Measurements from ENCODE around the gene KDM2B.

DNA sequence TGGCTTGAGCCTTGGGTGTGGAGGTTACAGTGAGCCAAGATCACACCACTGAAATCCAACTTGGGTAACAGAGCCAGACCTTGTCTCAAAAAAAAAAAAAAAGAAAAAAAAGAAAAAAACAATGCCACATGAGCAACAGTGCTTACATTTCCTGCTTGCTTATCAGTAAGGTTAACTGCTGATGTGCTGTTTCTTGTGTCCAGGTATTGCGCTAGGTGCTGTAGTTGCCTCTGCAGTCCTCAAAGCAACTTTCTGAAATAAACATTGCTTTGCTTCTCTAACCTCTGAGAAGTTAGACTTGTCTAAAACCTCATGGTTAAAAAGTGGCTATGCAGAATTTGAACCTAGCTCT is 156.2 kb downstream of the KDM2B start:
- TF ChIP-seq, protein P1, sequence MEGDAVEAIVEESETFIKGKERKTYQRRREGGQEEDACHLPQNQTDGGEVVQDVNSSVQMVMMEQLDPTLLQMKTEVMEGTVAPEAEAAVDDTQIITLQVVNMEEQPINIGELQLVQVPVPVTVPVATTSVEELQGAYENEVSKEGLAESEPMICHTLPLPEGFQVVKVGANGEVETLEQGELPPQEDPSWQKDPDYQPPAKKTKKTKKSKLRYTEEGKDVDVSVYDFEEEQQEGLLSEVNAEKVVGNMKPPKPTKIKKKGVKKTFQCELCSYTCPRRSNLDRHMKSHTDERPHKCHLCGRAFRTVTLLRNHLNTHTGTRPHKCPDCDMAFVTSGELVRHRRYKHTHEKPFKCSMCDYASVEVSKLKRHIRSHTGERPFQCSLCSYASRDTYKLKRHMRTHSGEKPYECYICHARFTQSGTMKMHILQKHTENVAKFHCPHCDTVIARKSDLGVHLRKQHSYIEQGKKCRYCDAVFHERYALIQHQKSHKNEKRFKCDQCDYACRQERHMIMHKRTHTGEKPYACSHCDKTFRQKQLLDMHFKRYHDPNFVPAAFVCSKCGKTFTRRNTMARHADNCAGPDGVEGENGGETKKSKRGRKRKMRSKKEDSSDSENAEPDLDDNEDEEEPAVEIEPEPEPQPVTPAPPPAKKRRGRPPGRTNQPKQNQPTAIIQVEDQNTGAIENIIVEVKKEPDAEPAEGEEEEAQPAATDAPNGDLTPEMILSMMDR (conservative IDR thresholded peaks at IDR 0.05; ENCODE audit: low read depth, low read length): no peak
- TF ChIP-seq EZH2 (IDR thresholded peaks at IDR 0.05; ENCODE audit: borderline replicate concordance, low read depth, low read length, poor library complexity, severe bottlenecking): no peak
